H9 (cell line): Measurements from ENCODE around the gene LCP1. TPM values are rescaled to one million over a fixed set of nuclear protein-coding genes. Genes with fewer than 3 reads are reported as not detected.

Source experiments
- DNase-seq: peaks from one replicate; pipeline ENCODE4 v3.0.0-alpha.2; 2017
- H2AFZ ChIP-seq: one replicate; pipeline ENCODE4 v1.6.1; 2013; ENCODE audit warnings: mild to moderate bottlenecking, low read length, control low read depth, moderate library complexity
- H2AK5ac ChIP-seq: 2 replicates; pipeline ENCODE4 v1.6.1; 2013; ENCODE audit warnings: low read length, control low read depth, mixed read lengths; ENCODE audit not compliant: insufficient read length
- H2BK120ac ChIP-seq: one replicate; pipeline ENCODE4 v1.6.1; 2013; ENCODE audit warnings: low read depth, mild to moderate bottlenecking, low read length, control low read depth, inconsistent platforms; ENCODE audit not compliant: poor library complexity, severe bottlenecking
- H2BK12ac ChIP-seq: 2 replicates; pipeline ENCODE4 v1.6.1; 2013; ENCODE audit warnings: low read length, control low read depth, mixed read lengths, low read depth; ENCODE audit not compliant: insufficient read length
- H2BK15ac ChIP-seq: 2 replicates; pipeline ENCODE4 v1.6.1; 2013; ENCODE audit warnings: low read depth, low read length, control low read depth
- H2BK20ac ChIP-seq: one replicate; pipeline ENCODE4 v1.6.1; 2013; ENCODE audit warnings: low read depth, mild to moderate bottlenecking, low read length, control low read depth, inconsistent platforms; ENCODE audit not compliant: poor library complexity, severe bottlenecking
- H2BK5ac ChIP-seq: 2 replicates; pipeline ENCODE4 v1.6.1; 2013; ENCODE audit warnings: low read length, control low read depth, mixed read lengths; ENCODE audit not compliant: insufficient read length
- H3K14ac ChIP-seq: 2 replicates; pipeline ENCODE4 v1.6.1; 2013; ENCODE audit warnings: low read length, control low read depth; ENCODE audit not compliant: insufficient read depth
- H3K18ac ChIP-seq: 2 replicates; pipeline ENCODE4 v1.6.1; 2013; ENCODE audit warnings: low read depth, mild to moderate bottlenecking, mixed read lengths, low read length, control low read depth; ENCODE audit not compliant: insufficient read length
- H3K23ac ChIP-seq: 2 replicates; pipeline ENCODE4 v1.6.1; 2013; ENCODE audit warnings: low read length, control low read depth, mixed read lengths, low read depth; ENCODE audit not compliant: insufficient read length
- H3K23me2 ChIP-seq: 2 replicates; pipeline ENCODE4 v1.6.1; 2013; ENCODE audit warnings: low read depth, mild to moderate bottlenecking, mixed read lengths, low read length, control low read depth; ENCODE audit not compliant: insufficient read length, poor library complexity, severe bottlenecking
- H3K27ac ChIP-seq: 2 replicates; pipeline ENCODE4 v1.5.1; 2013; ENCODE audit warnings: low read length, control low read depth, mixed read lengths, low read depth; ENCODE audit not compliant: insufficient read length
- H3K27me3 ChIP-seq: 2 replicates; pipeline ENCODE4 v1.6.1; 2013; ENCODE audit warnings: low read length, control low read depth, inconsistent platforms; ENCODE audit not compliant: insufficient read depth
- H3K4ac ChIP-seq: 2 replicates; pipeline ENCODE4 v1.6.1; 2013; ENCODE audit warnings: low read depth, mild to moderate bottlenecking, control low read depth, inconsistent platforms, low read length, moderate library complexity
- H3K4me1 ChIP-seq: 2 replicates; pipeline ENCODE4 v1.6.1; 2013; ENCODE audit warnings: low read length, control low read depth, inconsistent platforms; ENCODE audit not compliant: insufficient read depth
- H3K4me2 ChIP-seq: 2 replicates; pipeline ENCODE4 v1.6.1; 2013; ENCODE audit warnings: low read length, control low read depth, mixed read lengths; ENCODE audit not compliant: insufficient read length, insufficient read depth
- H3K56ac ChIP-seq: 2 replicates; pipeline ENCODE4 v1.6.1; 2013; ENCODE audit warnings: low read depth, mild to moderate bottlenecking, mixed read lengths, low read length, control low read depth; ENCODE audit not compliant: insufficient read length
- H3K79me1 ChIP-seq: 2 replicates; pipeline ENCODE4 v1.6.1; 2013; ENCODE audit warnings: low read depth, mild to moderate bottlenecking, moderate library complexity, low read length, control low read depth, inconsistent platforms; ENCODE audit not compliant: insufficient read depth, poor library complexity, severe bottlenecking
- H3K79me2 ChIP-seq: 2 replicates; pipeline ENCODE4 v1.6.1; 2013; ENCODE audit warnings: low read length, control low read depth, inconsistent platforms; ENCODE audit not compliant: insufficient read depth
- H3K9ac ChIP-seq: 2 replicates; pipeline ENCODE4 v1.6.1; 2013; ENCODE audit warnings: low read length, control low read depth, mixed read lengths; ENCODE audit not compliant: insufficient read length; ENCODE audit errors: extremely low read depth
- H3K9me3 ChIP-seq: one replicate; pipeline ENCODE4 v1.6.1; 2013; ENCODE audit warnings: low read depth, low read length, inconsistent platforms; ENCODE audit not compliant: control insufficient read depth
- H3T11ph ChIP-seq: one replicate; pipeline ENCODE4 v1.6.1; 2013; ENCODE audit warnings: mild to moderate bottlenecking, low read length, control low read depth, inconsistent platforms
- H4K20me1 ChIP-seq: one replicate; pipeline ENCODE4 v1.6.1; 2013; ENCODE audit not compliant: control insufficient read depth, insufficient read length, insufficient read depth
- H4K5ac ChIP-seq: 2 replicates; pipeline ENCODE4 v1.6.1; 2013; ENCODE audit warnings: low read depth, mild to moderate bottlenecking, mixed read lengths, low read length, control low read depth; ENCODE audit not compliant: insufficient read length
- H4K8ac ChIP-seq: replicated peaks from 2 replicates; pipeline ENCODE4 v1.6.1; 2013; ENCODE audit warnings: low read length, control low read depth, mixed read lengths, low read depth; ENCODE audit not compliant: insufficient read length
- H4K91ac ChIP-seq: 2 replicates; pipeline ENCODE4 v1.6.1; 2013; ENCODE audit warnings: low read depth, mild to moderate bottlenecking, moderate library complexity, mixed read lengths, low read length, control low read depth; ENCODE audit not compliant: insufficient read length
- H3K27ac Mint-ChIP-seq, 3 experiments: 2 replicates in 2 of 3; 3 replicates in 1 of 3; pipeline ENCODE4 v1.8.0; 2020 to 2021; ENCODE audit warnings: mixed read lengths in 3 of 3, mild to moderate bottlenecking in 1 of 3, moderate library complexity in 1 of 3
- H3K27me3 Mint-ChIP-seq: 2 replicates; pipeline ENCODE4 v1.8.0; 2021; ENCODE audit warnings: low read depth, mild to moderate bottlenecking, moderate library complexity, mixed read lengths
- H3K36me3 Mint-ChIP-seq, 3 experiments: 2 replicates in 2 of 3; 3 replicates in 1 of 3; pipeline ENCODE4 v1.8.0; 2020 to 2021; ENCODE audit warnings: low read depth in 3 of 3, mixed read lengths in 3 of 3; ENCODE audit not compliant: insufficient read depth in 1 of 3
- H3K4me1 Mint-ChIP-seq, 2 experiments: 2 replicates each; pipeline ENCODE4 v1.8.0; 2020; ENCODE audit warnings: mixed read lengths in 2 of 2
- H3K4me3 Mint-ChIP-seq, 2 experiments: 2 replicates in 1 of 2; 3 replicates in 1 of 2; pipeline ENCODE4 v1.8.0; 2020 to 2021; ENCODE audit warnings: mild to moderate bottlenecking in 2 of 2, mixed read lengths in 2 of 2, moderate library complexity in 1 of 2
- H3K9me3 Mint-ChIP-seq, 2 experiments: 2 replicates in 1 of 2; 3 replicates in 1 of 2; pipeline ENCODE4 v1.8.0; 2020; ENCODE audit warnings: mild to moderate bottlenecking in 2 of 2, mixed read lengths in 2 of 2, moderate library complexity in 1 of 2
- WGBS: extraction: QIAGEN DNeasy Blood & Tissue Kit; methylation state at CpG from one replicate; pipeline ENCODE4 v1.1.7; 2013; ENCODE audit warnings: missing lambda C conversion rate, low lambda C conversion rate, mixed read lengths; ENCODE audit not compliant: insufficient read length; ENCODE audit errors: extremely low coverage; 5-methylcytosine and 5-hydroxymethylcytosine counted together
- total RNA-seq: library from RNA; stranded (reverse); gene quantifications from 2 replicates; pipeline ENCODE4 v1.2.1, GENCODE V29; 2021
- TF ChIP-seq, protein P1 (sequence below): fragments of 200-600 bp; sonication (generic); conservative IDR thresholded peaks from 3 replicates; pipeline ENCODE4 v1.8.0; 2021; ENCODE audit warnings: antibody characterized with exemption, mild to moderate bottlenecking

LCP1 gene
- total RNA-seq, 1 experiment from 2014 or later, result 0.81 TPM

DNA sequence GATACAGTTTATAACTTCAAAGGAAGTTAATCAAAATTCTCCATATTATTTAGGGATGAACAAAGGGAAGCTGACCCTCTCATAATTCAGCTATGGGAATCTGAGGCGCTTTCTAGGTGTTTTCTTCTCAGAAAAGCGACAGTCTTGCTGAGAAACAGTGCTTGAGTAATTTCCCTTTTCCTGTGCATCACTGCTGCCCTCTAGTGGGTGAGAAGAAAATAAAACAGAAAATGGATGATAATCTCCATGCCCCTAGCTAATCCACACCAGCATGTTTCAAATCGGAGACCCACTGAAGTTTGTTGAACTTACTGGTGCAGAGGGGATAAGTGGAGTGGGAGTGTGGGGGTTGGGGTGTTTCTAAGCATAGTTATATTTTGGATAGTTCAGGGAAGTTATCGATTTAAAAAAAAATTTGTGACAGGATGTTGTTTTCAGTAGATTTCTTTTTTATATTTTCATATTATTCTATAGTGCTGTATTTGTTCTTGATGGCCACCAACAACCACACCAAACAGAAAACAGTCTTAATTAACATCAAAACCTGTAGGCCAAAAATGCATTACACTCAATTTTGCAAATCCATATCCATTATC is 21.4 kb downstream of the LCP1 start:
- Histone ChIP-seq H3K4me1 (no peaks in the 10 kb centered on the region), H3K23me2 (no peaks in the 10 kb centered on the region), H4K5ac (no peak overlapping the region), H3K27ac (no peak overlapping the region), H2BK20ac (no peak overlapping the region), H4K91ac (no peak overlapping the region), H3K4ac (no peak overlapping the region), H2BK5ac (no peak overlapping the region), H2AFZ (no peak overlapping the region), H3K79me1 (no peaks in the 10 kb centered on the region), H3K18ac (no peak overlapping the region), H3K14ac (no peak overlapping the region), H2BK12ac (no peak overlapping the region), H2AK5ac (no peak overlapping the region), H2BK15ac (no peak overlapping the region), H3K9ac (no peak overlapping the region), H3T11ph (no peak overlapping the region), H4K20me1 (no peaks in the 10 kb centered on the region), H4K8ac (no peak overlapping the region), H3K56ac (no peak overlapping the region), H3K79me2 (no peaks in the 10 kb centered on the region), H3K27me3 (no peaks in the 10 kb centered on the region), H3K23ac (no peak overlapping the region), H2BK120ac (no peak overlapping the region), H3K4me2 (no peak overlapping the region), H3K9me3 (no peaks in the 10 kb centered on the region)
- Mint-ChIP-seq H3K9me3 (peaks cover 12% of the 10 kb centered on the region in 2 experiments; a peak in 4 of 5 replicates), H3K36me3 (peaks cover 0 to 11% (median 2%) of the 10 kb centered on the region in 3 experiments; a peak in 3 of 7 replicates), H3K27ac (no peak overlapping the region), H3K27me3 (peaks cover 2% of the 10 kb centered on the region; the same call in 1 of the 2 replicates), H3K4me3 (no peak overlapping the region), H3K4me1 (no peaks in the 10 kb centered on the region)
- TF ChIP-seq, protein P1, sequence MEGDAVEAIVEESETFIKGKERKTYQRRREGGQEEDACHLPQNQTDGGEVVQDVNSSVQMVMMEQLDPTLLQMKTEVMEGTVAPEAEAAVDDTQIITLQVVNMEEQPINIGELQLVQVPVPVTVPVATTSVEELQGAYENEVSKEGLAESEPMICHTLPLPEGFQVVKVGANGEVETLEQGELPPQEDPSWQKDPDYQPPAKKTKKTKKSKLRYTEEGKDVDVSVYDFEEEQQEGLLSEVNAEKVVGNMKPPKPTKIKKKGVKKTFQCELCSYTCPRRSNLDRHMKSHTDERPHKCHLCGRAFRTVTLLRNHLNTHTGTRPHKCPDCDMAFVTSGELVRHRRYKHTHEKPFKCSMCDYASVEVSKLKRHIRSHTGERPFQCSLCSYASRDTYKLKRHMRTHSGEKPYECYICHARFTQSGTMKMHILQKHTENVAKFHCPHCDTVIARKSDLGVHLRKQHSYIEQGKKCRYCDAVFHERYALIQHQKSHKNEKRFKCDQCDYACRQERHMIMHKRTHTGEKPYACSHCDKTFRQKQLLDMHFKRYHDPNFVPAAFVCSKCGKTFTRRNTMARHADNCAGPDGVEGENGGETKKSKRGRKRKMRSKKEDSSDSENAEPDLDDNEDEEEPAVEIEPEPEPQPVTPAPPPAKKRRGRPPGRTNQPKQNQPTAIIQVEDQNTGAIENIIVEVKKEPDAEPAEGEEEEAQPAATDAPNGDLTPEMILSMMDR, result peak; percentile 83
- no CpG with 5 or more reads among the region's 4 CpGs for whole genome bisulfite sequencing
- DNase-seq, result no peak
